Erythroblast (primary cell): ENCODE results near the gene FAM174C.

Experiments used
- GATA1 ChIP-seq: IDR thresholded peaks from 2 replicates; pipeline ENCODE4 v1.6.1; 2011; ENCODE audit warnings: low read depth, mild to moderate bottlenecking, control low read depth, low read length, moderate library complexity
- POLR2A ChIP-seq: IDR thresholded peaks from 2 replicates; pipeline ENCODE4 v1.6.1; 2011; ENCODE audit warnings: mild to moderate bottlenecking, low read length

DNA sequence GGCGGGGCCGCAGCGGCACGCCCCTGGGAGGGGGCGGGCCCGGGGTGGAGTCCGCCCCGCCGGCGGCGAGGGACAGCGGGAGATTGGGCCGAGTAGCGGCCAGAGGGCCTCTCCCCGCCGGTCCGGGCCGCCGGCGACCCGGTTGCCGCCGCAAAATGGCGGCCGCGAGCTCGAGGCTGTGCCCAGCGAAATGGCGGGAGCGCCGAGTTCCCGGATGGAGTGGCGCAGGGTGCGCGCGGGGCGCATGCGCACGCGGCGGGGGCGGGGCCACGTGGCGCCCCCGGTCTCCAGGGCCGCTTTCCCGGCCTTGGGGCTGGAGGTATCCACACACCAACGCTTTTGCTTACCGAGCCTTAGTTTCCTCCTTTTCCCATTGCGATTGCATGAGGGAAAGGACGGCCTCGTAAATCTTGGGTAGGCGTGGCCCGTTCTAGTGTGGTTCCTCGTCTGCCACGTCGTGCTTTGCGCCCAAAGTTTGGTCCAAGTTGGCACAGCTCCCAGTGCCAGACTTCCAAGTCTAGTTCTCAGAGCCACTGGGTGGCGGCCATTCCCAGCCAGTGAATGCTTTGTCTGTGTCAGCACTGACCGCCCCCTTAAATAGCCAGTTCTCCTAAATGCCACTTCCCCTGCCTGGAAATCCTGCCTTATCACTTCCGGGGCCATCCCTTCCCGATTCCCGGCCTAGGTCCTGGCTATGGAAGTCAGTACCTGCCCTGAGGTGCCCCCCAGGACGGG, 5.7 kb upstream of the FAM174C start:
- TF ChIP-seq POLR2A = peak; percentile 91
- no peak for TF ChIP-seq GATA1
